HG03521 (cell line): ENCODE results near the gene AGAP1.

ENCODE experiments used
- ATAC-seq: cut with Tn5 transposase; IDR thresholded peaks from one replicate; pipeline ENCODE4 v1.9.1; 2021; ENCODE audit warnings: mild to moderate bottlenecking, moderate library complexity; ENCODE audit not compliant: unreplicated experiment

The AGAP1 gene

GRCh38 chr2:236171680-236172254, 677.9 kb downstream of the AGAP1 start:
- ATAC-seq = no peak

- ATAC-seq = no peak
Observed at GRCh38 chr2:236172255-236173035, 678.6 kb downstream of the AGAP1 start.

GRCh38 chr2:236173036-236173728, 679.3 kb downstream of the AGAP1 start:
- ATAC-seq = no peak

- ATAC-seq = no peak
Observed at GRCh38 chr2:236173729-236174607, 680.1 kb downstream of the AGAP1 start.

- ATAC-seq = no peak
Observed at GRCh38 chr2:236175548-236176150, 681.8 kb downstream of the AGAP1 start.

GRCh38 chr2:236176417-236176816, 682.6 kb downstream of the AGAP1 start:
- ATAC-seq = no peak

- ATAC-seq = no peak
Observed at GRCh38 chr2:236176951-236177350, 683.1 kb downstream of the AGAP1 start.

GRCh38 chr2:236177604-236177966, 683.7 kb downstream of the AGAP1 start:
- no peak for ATAC-seq

- no peak for ATAC-seq
Observed at GRCh38 chr2:236177967-236178889, 684.4 kb downstream of the AGAP1 start.

- no peak for ATAC-seq
Observed at GRCh38 chr2:236178890-236179235, 685.0 kb downstream of the AGAP1 start.

GRCh38 chr2:236179236-236180075, 685.6 kb downstream of the AGAP1 start:
- no peak for ATAC-seq

- ATAC-seq = no peak
Observed at GRCh38 chr2:236180076-236180816, 686.4 kb downstream of the AGAP1 start.

GRCh38 chr2:236180831-236181453, 687.1 kb downstream of the AGAP1 start:
- no peak for ATAC-seq
